Measurements from ENCODE around the gene RBBP4.

GRCh38 chr1:32713081-32713480, 62.1 kb downstream of the RBBP4 start:
- TF ChIP-seq ZNF394 (tag by site-specific recombination; IDR thresholded peaks at IDR 0.05; ENCODE audit: borderline replicate concordance) (no peak), GLI2 (tag by site-specific recombination; IDR thresholded peaks at IDR 0.05; ENCODE audit: borderline replicate concordance, low read depth) (no peak), ZNF121 (tag by site-specific recombination; IDR thresholded peaks at IDR 0.05) (no peak), ZNF37A (tag by site-specific recombination; IDR thresholded peaks at IDR 0.05) (no peak), ZNF488 (tag by site-specific recombination; IDR thresholded peaks at IDR 0.05) (no peak), ZBTB1 (tag by site-specific recombination; IDR thresholded peaks at IDR 0.05) (no peak), ZNF18 (tag by site-specific recombination; IDR thresholded peaks at IDR 0.05) (no peak), ELK4 (IDR thresholded peaks at IDR 0.05; ENCODE audit: borderline replicate concordance, low read depth, low read length) (no peak), ZNF157 (tag by site-specific recombination; IDR thresholded peaks at IDR 0.05) (no peak), ZNF274 (IDR thresholded peaks at IDR 0.05; ENCODE audit: low read length) (no peak), ZNF274 (tag by site-specific recombination; IDR thresholded peaks at IDR 0.05; ENCODE audit: borderline replicate concordance) (no peak), ZNF747 (tag by site-specific recombination; IDR thresholded peaks at IDR 0.05) (no peak), ZNF561 (tag by site-specific recombination; IDR thresholded peaks at IDR 0.05; ENCODE audit: borderline replicate concordance) (no peak)
- TF ChIP-seq, protein P1, sequence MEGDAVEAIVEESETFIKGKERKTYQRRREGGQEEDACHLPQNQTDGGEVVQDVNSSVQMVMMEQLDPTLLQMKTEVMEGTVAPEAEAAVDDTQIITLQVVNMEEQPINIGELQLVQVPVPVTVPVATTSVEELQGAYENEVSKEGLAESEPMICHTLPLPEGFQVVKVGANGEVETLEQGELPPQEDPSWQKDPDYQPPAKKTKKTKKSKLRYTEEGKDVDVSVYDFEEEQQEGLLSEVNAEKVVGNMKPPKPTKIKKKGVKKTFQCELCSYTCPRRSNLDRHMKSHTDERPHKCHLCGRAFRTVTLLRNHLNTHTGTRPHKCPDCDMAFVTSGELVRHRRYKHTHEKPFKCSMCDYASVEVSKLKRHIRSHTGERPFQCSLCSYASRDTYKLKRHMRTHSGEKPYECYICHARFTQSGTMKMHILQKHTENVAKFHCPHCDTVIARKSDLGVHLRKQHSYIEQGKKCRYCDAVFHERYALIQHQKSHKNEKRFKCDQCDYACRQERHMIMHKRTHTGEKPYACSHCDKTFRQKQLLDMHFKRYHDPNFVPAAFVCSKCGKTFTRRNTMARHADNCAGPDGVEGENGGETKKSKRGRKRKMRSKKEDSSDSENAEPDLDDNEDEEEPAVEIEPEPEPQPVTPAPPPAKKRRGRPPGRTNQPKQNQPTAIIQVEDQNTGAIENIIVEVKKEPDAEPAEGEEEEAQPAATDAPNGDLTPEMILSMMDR (tag by site-specific recombination; IDR thresholded peaks at IDR 0.05) = no peak
- TF ChIP-seq, protein P2, sequence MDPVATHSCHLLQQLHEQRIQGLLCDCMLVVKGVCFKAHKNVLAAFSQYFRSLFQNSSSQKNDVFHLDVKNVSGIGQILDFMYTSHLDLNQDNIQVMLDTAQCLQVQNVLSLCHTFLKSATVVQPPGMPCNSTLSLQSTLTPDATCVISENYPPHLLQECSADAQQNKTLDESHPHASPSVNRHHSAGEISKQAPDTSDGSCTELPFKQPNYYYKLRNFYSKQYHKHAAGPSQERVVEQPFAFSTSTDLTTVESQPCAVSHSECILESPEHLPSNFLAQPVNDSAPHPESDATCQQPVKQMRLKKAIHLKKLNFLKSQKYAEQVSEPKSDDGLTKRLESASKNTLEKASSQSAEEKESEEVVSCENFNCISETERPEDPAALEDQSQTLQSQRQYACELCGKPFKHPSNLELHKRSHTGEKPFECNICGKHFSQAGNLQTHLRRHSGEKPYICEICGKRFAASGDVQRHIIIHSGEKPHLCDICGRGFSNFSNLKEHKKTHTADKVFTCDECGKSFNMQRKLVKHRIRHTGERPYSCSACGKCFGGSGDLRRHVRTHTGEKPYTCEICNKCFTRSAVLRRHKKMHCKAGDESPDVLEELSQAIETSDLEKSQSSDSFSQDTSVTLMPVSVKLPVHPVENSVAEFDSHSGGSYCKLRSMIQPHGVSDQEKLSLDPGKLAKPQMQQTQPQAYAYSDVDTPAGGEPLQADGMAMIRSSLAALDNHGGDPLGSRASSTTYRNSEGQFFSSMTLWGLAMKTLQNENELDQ (tag by site-specific recombination; IDR thresholded peaks at IDR 0.05; ENCODE audit: low read depth) = no peak

Data from HEK293 (cell line).